ENCODE measurements around the gene RELB. TPM values are rescaled to one million over a fixed set of nuclear protein-coding genes. Genes with fewer than 3 reads are reported as not detected.

RELB gene
- total RNA-seq, 4 donors from 2014 or later, result 8.4 to 21.5 (median 12.9) TPM

GRCh38 chr19:45076851-45077730, 75.8 kb downstream of the RELB start:
- Histone ChIP-seq H3K27ac (peak overlapping the region; percentile 42 to 69 (median 60)), H3K27me3 (no peaks in the 10 kb centered on the region), H3K9me3 (no peaks in the 10 kb centered on the region), H3K4me3 (peak overlapping the region; percentile 24 to 63 (median 54)), H3K4me1 (peaks cover 21 to 22% of the 10 kb centered on the region in 2 donors), H3K36me3 (peaks cover 0 to under 1% of the 10 kb centered on the region in 2 donors)
- DNase-seq (no peak), ATAC-seq (no peak)
- TF ChIP-seq POLR2A (IDR thresholded peaks at IDR 0.05) (no peak), CTCF (IDR thresholded peaks at IDR 0.05 in 4 of 5, conservative IDR thresholded peaks at IDR 0.05 in 1 of 5) (no peak)
- intact Hi-C loops (cut with DNase I; ENCODE audit: low total_unique reads), result no loop called here
- in situ Hi-C loops (cut with MboI; ENCODE audit: low sequenced_read_pairs in 4 of 4), result no loop called here

- no peak for DNase-seq
- intact Hi-C loops (cut with DNase I; ENCODE audit: low total_unique reads) (loop anchor here (2.0 kb wide), 2 partner anchors 14 to 40 kb away; partner anchors contain the start of genes CLASRP and PPP1R37), in situ Hi-C loops (cut with MboI; ENCODE audit: low sequenced_read_pairs in 4 of 4) (no loop called here)
- ATAC-seq, result no peak
- H3K4me1 ChIP-seq, result peaks cover 21 to 22% of the 10 kb centered on the region in 2 donors
- peak overlapping the region; percentile 77 to 95 (median 86) for H3K4me3 ChIP-seq
- peak overlapping the region; percentile 84 to 95 (median 90) for H3K27ac ChIP-seq
- H3K9me3 ChIP-seq, result no peaks in the 10 kb centered on the region
- TF ChIP-seq POLR2A (IDR thresholded peaks at IDR 0.05) (no peak), CTCF (IDR thresholded peaks at IDR 0.05 in 4 of 5, conservative IDR thresholded peaks at IDR 0.05 in 1 of 5) (no peak)
- no peaks in the 10 kb centered on the region for H3K27me3 ChIP-seq
- peaks cover 0 to 9% of the 10 kb centered on the region in 2 donors for H3K36me3 ChIP-seq
These were observed 77.3 kb downstream of the RELB start for GRCh38 chr19:45078390-45079062.

- in situ Hi-C loops (cut with MboI; ENCODE audit: low sequenced_read_pairs in 4 of 4), result no loop called here
- TF ChIP-seq CTCF (IDR thresholded peaks at IDR 0.05 in 4 of 5, conservative IDR thresholded peaks at IDR 0.05 in 1 of 5), result peak in 2 of 5 experiments; percentile 15 to 20
- peak in 1 of 2 donors; percentile 61 for TF ChIP-seq POLR2A (IDR thresholded peaks at IDR 0.05)
- peaks cover 0 to 9% of the 10 kb centered on the region in 2 donors for H3K36me3 ChIP-seq
- peaks cover 21 to 22% of the 10 kb centered on the region in 2 donors for H3K4me1 ChIP-seq
- peak within 1 kb of the TSS; percentile 84 to 95 (median 90) for H3K27ac ChIP-seq
- ATAC-seq, result peak; percentile 79 to 81
- peak; percentile 51 to 71 for DNase-seq
- intact Hi-C loops (cut with DNase I; ENCODE audit: low total_unique reads), result loop anchor here (2.0 kb wide), 2 partner anchors 14 to 40 kb away; partner anchors contain the start of genes CLASRP and PPP1R37
- no peaks in the 10 kb centered on the region for H3K9me3 ChIP-seq
- no peaks in the 10 kb centered on the region for H3K27me3 ChIP-seq
- peak within 1 kb of the TSS; percentile 77 to 95 (median 86) for H3K4me3 ChIP-seq
These were observed 78.0 kb downstream of the RELB start, which contains the start of gene GEMIN7 for GRCh38 chr19:45079063-45079910. Gene GEMIN7 (plus strand): TSS chr19:45079260. CDS start chr19:45090115, 10,855 bp downstream.

- ATAC-seq (no peak), DNase-seq (no peak)
- in situ Hi-C loops (cut with MboI; ENCODE audit: low sequenced_read_pairs in 4 of 4), result no loop called here
- TF ChIP-seq POLR2A (IDR thresholded peaks at IDR 0.05) (no peak), CTCF (IDR thresholded peaks at IDR 0.05 in 4 of 5, conservative IDR thresholded peaks at IDR 0.05 in 1 of 5) (no peak)
- peak overlapping the region; percentile 77 to 95 (median 86) for H3K4me3 ChIP-seq
- H3K9me3 ChIP-seq, result no peaks in the 10 kb centered on the region
- H3K27ac ChIP-seq, result peak overlapping the region; percentile 84 to 95 (median 90)
- H3K27me3 ChIP-seq, result no peaks in the 10 kb centered on the region
- peaks cover 20 to 22% of the 10 kb centered on the region in 2 donors for H3K4me1 ChIP-seq
- intact Hi-C loops (cut with DNase I; ENCODE audit: low total_unique reads), result loop anchor here (2.0 kb wide), 2 partner anchors 13 to 41 kb away; partner anchors contain the start of genes CLASRP and PPP1R37
- H3K36me3 ChIP-seq, result peaks cover 0 to 15% of the 10 kb centered on the region in 2 donors
These were observed 78.7 kb downstream of the RELB start for GRCh38 chr19:45079911-45080370.

All from gastrocnemius medialis (tissue), 4 donors.